ENCODE measurements around the gene CDC40.
"Not testable (repeated sequence)": the region's sequence is repeated elsewhere in the genome, so short reads cannot be mapped to it uniquely, and the experiment has no call there.

CDC40 gene

DNA sequence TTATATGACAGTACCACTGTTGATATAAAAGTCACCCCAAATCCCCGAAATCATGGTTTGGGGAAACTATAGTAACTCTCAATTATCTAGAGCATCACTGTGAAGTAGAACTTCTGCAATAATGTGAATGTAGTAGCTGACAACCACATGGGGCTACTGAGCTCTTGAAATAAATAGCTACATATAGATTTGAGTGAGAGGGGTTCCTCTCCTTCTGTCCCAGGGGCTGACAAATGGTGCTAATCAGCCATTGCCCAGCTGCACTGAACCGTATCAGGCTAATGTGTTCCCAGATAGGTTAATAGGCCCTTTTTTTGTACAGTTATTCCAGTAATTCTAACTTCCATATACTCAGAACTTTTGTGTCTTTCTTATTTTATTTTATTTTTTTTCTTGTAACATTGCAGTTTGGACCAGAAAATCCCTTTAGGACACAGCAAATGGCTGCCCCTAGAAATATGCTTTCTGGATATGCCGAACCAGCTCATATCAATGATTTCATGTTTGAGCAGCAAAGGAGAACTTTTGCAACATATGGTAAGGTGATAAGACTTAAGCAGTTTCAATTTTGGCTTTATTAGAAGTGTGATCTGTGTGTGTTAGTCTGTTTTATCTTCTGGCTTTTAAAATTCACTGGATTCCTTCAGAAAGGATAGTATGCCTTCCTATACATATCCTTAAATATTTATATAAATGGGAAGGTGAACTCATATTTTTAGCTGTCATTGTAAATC, 21.1 kb downstream of the CDC40 start:
- no peak for DNase-seq

DNA sequence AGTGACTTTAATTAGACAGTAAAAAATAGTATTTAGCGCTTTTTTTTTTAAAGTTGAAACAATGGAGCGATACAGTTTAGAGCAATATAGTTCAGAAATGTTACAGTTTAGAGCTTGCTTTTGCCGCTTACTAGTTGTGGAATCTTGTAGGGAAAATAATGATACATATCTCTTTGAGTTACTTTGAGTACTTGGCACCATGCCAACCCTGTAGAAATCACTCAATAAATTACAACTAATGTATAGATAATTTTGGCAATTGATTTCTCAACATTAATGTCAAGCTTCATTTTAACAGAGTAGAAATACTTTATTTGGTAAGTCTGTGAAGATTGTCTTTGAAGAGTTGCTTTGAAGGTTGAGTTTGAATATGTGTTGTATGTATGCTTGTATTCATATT, 27.4 kb downstream of the CDC40 start:
- no peak for DNase-seq

DNA sequence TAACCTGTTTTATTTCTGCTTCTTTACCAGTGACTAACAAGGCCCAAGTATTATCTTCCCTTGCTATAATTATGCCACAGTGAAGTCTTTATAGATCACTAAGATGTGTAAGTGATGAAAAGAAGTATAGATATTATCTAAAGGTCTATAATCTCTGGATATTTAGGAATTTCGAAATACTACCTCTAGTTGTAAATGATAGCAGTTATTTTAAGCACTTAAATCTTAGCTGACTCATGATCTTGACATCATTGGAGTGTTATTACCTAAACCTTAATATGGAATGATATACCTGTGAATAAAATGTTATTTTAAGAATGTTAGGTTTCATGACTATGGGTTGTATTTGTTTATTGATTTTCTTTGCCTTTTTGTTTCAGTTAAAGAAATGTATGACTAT, 31.5 kb downstream of the CDC40 start:
- DNase-seq, result no peak

DNA sequence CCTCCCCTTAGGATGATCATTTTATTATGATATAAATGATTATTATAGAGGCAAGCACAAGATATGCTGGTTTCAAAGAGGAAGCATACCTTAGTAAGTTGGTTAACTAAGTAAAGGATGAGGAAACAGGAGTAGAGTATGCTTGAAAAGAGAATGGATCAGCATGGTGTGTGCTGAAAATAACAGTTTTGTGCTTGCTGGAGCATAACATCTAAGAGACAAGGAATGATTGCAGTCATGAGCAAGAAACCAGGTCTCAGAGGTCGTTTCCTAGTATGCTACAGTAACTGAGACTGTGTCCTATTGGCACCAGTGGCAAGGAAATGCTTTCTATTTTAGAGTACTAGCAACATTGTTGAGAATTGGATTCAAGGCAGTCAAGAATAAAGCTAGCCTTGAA, 34.1 kb downstream of the CDC40 start:
- DNase-seq, result no peak

DNA sequence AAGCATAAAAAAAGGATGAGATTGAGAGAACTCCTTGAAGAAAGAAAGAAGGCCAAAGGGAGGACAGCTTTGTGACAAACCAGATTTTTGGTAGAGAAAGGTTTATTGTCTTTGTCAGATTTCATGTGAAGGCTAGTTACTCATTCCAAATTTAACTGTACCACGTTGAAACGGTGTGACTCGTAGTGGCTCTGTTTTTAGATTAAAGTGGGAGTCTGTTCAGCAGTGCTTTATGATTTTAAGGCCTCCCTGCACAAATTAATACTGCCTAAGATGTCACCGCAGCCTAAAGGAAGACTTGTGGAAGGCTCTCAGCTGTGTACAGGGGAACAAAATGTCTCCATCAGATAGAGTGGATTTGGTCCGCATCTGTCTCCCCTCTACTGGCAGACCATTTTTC, 35.9 kb downstream of the CDC40 start:
- DNase-seq, result no peak

DNA sequence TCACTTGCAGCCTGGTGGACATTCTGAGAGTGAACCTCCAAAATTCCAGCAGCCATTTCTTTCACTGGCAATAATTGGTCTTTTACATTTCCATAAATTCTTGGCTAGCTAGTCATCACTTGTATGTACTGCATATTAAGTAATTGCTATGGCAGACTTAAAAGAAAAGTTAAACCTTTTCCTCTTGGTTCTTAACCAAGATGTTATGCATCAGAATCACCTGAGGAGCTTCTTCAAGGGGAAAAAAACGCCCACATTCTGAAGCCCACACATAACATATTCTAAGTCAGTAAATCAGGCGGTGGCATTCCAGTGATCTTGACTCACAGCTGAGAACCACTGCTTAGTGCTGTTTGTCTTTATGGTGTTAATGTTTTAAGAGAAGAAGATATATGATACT, 37.0 kb downstream of the CDC40 start:
- no peak for DNase-seq

DNA sequence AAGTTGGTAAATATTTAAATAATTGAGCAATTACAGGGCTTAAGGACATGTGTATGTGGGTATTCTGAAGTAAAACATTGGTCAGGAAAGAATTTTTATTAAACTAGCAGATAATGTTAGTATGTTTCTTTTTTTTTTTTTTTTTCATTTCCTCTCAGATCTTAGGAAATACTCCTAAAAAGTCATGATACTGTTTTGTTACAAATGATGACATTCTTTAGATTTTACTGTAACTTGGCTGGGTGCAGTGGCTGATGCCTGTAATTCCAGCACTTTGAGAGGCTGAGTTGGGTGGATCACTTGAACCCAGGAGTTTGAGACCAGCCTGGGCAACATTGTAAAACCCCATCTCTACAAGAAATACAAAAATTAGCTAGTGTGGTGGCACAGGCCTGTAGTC, 41.5 kb downstream of the CDC40 start:
- DNase-seq, result no peak

DNA sequence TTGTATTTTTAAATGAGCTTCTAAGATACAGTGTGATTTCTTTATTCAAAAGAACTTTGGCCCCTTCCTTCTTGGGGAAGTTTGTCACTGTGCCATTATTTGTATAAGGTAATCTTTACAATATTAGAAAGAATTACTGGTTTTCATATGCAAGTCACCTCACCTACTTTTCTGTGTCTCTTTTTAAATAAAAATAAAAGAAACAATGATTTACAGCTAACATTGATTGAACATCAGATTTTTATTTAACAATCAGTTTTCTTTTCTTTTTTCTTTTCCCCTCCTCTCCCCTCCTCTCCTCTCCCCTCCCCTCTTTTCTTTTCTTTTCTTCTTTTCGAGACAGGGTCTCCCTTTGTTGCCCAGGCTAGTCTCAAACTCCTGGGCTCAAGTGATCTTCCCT, 46.0 kb downstream of the CDC40 start:
- DNase-seq, result no peak

DNA sequence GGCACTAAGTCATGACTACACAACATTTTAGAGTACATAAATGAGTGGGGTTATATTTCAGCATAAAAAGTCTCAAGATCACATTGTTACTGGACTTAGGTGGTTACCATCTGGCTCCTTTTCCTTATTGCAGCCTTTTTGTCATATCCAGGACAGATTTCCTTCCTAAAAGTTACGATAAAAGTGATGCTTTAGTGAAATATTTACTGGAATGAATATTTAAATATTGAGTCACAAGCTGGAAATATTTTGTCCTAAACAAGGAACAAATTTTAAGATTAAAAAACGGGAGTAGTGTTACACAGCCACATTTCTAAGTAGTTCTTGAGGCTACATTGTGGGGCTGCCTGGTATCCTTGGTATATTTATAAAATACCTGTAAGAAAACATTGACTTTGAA, 52.2 kb downstream of the CDC40 start:
- no peak for DNase-seq

DNA sequence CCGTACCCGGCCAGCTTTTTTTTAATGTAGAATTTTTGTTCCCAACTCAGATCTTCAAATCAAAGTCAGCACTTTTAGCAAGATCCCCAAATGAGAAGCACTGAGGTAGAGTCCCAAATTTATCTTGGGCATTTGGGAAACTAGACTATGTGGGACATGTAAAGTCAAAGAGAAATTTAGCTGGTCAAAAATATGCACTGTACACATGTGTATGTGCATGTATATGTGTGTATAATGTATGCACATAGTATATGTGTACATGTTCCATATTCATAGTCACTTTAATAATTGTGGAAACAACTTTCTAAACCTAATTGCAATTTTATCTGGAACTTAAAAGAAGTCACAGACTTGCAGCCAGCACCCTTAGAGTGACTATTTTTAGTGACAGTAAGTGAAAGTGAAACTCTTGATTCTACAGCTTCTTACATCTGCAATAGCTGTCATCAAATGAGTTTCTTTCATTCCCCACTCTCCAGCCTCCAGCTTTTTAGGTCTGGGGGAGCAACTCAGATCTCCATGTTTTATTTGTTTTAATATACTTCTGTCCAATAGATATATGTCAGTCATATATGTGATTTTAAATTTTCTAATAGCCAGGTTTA, 53.6 kb downstream of the CDC40 start:
- no peak for DNase-seq

DNA sequence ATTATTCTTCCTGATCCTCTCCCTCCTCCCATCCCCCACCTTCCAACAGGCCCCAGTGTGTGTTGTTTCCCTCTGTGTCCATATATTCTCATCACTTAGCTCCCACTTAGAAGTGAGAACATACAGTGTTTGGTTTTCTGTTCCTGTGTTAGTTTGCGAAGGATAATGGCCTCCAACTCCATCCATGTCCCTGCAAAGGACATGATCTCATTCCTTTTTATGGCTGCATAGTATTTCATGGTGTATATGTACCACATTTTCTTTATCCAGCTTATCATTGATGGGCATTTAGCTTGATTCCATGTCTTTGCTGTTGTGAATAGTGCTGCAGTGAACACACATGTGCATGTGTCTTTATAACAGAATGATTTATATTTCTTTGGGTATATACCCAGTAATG, 55.8 kb downstream of the CDC40 start:
- DNase-seq, result not testable (repeated sequence)

DNA sequence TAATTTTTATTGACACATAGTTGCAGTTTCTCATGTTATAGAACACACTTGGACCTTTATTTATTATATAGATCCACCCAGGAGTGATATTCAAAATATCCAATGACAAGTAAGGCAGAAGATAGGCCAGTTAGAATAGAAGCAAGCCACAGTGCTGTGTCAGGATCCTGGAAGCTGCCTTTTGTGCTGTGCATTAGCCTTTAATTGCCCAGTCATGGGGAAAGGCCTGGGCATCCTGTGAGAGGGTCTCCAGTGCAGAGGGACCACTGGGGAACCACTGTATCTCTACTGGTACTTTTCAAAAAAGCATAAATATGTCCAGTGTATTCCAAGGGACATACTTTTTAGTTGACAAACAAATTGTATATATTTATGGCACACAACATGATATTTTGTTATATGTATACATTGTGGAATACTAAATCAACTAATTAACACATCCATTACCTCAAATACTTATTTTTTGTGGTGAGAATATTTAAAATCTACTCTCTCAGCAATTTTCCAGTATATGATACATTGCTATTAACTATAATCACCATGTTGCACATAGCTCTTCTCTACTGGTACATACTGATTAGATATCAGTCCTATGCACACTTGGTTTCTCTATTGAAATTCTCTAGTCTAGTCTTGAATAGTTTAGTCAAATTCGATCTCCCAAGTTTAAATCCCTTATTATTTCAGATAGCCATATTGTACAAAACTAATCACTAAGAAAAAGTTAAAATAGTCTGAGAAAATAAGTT, 59.5 kb downstream of the CDC40 start:
- DNase-seq, result no peak

DNA sequence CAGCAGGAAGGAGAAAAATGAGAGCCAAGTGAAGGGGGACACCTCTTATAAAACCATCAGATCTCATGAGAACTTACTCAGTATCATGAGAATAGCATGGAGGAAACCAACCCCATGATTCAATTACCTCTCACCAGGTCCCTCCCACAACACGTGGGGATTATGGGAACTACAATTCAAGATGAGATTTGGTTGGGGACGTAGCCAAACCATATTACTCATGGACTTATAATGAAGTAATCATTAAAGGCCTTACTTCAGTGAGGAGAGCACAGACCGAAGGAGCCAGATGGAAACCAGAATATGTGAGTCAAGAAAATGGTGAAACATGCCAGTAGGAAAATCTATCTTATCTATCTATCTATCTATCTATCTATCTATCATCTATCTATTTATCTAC, 64.4 kb downstream of the CDC40 start:
- DNase-seq, result not testable (repeated sequence)

DNA sequence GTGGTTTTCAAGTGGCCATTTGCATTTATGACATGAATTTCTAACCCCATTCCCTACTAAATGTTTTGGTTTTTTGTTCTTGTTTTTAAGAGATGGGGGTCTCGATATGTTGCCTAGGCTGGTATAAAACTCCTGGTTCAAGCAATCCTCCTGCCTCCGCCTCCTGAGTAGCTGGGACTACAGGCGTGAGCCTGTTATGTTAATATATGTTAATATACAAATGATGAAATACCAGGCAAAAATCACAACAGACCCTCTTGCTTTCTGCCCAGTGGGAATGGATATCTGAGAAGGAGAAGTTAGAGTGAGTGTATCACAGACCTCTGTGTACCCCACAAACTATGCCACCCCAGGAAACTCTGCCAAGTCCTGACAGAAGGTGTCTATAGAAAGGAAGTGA, 66.2 kb downstream of the CDC40 start:
- no peak for DNase-seq

DNA sequence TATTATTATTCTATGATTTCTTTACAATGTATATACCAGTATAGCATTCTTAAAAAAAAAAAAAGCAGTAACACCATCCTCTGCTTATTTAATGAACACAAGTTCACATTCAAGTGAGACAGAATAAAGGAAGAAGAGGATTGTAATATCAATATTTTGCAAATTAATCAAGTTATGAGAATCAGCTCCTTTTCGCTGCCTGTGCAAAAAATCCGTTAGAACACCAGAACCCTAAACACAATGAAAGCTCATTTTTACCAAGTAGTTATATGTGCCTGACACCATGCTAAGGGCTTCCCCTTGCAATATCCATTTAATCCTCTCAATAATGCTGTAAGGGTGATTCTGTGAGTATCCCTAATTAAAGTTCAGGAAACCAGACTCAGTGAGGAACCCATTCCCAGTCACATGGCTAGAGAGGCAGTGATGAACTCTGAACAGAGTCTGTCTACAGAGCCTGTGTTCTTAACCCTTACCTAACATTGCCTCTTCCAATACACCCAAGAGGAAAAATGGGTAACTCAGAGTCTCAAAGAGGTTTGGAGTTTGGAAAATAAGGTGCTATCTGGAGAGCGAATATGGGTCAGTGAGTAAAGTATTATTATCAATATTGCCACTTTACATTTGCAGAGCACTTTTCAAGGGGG, 66.8 kb downstream of the CDC40 start:
- DNase-seq, result no peak

DNA sequence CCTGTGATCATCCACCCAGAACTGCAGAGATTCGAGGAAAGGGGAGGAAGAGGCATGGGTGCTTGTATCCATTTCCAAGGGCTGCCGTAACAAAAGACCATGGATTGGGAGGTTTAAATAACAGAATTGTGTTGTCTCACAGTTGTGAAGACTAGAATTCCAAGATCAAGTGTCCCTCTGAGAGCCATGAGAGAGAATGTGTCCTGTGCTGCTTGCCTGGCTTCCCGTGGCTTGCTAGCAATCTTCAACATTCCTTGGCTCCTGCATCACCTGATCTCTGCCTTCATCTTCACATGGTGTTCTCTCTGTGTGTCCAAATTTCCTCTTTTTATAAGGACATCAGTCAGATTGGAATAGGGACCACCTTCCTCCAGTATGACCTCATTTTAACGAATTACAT, 69.8 kb downstream of the CDC40 start:
- DNase-seq, result no peak

DNA sequence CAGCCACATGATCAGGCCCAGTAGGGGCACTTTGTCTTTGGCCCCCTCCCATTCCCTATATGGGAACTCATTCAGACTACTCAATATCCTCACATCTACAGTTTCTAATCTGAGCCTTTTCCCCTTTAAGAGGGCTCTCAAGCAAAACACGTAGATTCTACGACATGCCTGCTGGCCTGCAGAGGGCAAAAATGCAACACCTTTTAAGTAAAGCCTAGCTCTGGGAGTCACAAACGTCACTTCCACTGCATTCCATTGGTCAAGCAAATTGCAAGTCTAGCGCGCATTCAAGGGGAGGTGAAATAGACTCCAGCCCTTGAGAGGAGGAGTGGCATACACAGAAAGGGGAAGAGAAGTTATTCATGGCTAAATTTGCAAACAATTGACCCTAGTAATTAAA, 70.6 kb downstream of the CDC40 start:
- DNase-seq, result no peak

DNA sequence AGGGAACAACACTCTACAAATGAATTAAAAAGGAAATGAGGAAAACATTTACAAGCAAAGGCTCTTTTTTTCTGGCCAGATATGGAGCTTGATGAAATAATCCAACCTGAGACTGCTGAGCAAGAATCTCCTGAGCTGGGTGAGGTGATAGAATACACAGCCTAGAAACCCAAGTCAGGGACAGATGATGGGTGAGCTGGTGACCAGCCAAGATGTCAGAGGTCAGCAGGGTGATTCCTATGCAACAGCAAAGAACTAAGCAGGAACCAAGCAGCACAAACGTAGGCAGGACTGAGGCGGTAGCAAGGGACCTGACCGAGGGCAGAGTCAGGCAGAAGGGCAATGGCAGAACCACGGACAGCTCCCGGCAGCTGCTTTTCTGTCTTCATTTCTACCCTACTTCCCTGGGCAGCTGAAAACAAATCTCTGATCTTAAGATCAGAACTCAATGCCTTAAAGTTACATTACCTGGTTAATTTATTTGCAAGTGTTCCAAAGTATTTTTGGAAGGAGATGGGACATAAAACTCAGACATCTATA, 75.1 kb downstream of the CDC40 start:
- DNase-seq, result no peak

DNA sequence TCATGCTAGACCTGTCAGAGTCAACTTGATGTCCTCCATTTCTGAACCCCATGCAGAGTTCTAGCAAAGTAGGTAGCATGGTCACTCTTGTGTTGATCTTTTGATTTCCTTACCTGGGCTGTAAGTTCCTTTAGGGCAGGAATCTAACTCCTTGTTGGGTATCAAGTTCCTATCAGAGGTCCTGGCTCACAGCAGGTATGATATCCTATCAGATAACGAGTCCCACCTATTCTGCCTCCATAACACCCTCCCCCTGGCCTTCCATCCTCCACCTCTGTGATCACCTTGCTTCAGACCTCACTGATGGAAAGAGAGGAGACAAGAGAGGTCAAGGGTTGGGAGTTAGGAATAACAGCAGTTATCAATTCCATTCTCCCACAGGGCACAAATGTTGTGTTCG, 76.1 kb downstream of the CDC40 start:
- no peak for DNase-seq

DNA sequence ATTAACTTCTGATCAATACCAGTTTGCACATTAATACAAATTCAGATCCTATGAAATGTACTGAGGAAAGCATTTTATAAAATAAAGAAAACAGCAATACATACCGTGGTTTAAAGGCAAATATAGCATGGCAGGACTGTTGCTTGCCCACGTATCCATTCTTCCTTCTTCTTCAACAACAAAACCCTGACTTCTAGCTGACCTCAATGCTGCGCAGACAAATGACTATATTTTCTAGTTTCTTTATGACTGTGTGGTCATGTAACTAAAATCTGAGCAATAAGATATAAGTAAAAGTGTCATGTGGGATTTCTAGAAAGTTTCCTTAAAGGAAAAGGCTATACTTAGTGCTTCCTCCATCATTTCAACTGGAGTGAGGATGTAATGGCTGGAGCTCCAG, 85.0 kb downstream of the CDC40 start:
- no peak for DNase-seq

DNA sequence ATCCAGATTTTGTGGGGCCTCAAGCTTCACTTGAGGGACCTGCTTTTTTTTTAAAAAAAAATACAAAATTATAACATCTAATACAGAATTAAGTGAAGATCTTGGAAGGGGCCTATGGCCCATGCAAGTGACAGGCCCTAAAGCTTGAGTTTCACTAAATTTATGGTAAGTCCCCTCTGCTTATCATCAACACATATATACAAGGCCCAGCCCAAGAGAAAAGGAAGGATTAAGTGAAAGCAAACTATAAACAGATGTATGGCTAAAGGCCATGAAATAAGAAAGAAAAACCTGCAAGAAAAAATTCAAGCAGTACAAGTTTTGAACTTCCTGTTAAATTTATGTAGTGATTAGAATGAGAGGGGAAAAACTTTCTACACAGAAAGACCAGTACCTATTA, 86.8 kb downstream of the CDC40 start:
- DNase-seq, result no peak

DNA sequence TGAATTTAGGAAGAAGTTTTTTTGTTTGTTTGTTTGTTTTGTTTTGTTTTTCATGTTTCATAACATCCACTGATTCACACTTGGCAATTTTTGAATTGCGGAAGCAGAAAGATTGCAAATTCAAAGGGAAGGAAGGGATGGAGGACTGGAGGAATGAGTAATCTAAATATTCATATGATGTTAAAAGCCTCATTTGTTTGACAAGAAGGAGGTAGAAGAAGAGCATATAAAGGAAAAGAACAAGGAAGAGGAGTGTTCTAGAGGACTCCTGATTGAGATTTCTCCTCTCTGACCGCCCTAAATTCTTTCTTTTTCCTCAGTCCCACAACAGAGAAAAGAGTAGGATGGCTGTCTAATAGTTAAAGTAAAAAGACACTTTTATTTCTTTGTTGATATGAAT, 89.4 kb downstream of the CDC40 start:
- DNase-seq, result no peak

DNA sequence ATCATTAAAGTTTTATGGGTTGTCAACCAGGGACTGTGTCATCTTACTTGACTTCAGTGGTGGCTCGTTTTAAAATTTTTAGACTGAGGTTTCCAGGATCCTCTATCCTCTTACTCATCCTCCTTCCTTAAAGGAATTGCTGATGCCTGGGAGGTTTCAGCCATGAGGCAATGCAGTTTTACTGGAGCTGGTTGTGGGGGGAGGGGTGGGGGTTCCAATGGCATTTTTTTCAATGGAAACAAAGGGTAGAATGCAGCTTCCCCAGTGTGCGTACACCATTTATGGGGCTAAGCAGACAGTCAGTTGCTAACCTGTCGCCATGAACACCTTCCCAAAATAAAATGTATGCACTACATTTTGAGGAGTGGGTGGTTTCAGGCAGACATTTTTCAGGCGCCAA, 89.9 kb downstream of the CDC40 start:
- DNase-seq, result no peak

DNA sequence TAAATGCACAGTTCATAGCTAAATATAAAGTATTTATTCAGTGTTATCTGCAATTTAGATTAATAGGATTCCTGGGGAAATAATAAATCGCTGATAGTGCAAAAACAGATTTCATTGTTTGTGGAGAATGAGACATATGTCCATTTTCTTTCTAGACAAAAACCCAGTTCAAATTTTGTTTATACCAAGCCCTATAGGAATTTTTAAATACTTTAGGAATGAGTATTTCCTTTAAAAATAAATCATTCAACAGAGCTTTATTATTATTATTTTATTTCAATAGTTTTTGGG, 91.5 kb downstream of the CDC40 start:
- DNase-seq, result no peak
